Colonic mucosa (tissue), 4 donors: ENCODE data around the gene ARL14. TPM values are rescaled to one million over a fixed set of nuclear protein-coding genes. Genes with fewer than 3 reads are reported as not detected.

ENCODE experiments used
- DNase-seq: peaks from one replicate; pipeline ENCODE4 v3.0.0-alpha.2; 2020
- H3K27ac ChIP-seq: fragments of 200-600 bp; one replicate; pipeline ENCODE4 v1.8.0; 2021
- H3K27me3 ChIP-seq: fragments of 200-600 bp; one replicate; pipeline ENCODE4 v1.8.0; 2021
- H3K36me3 ChIP-seq: fragments of 200-600 bp; one replicate; pipeline ENCODE4 v1.8.0; 2021
- H3K4me1 ChIP-seq: fragments of 200-600 bp; one replicate; pipeline ENCODE4 v1.8.0; 2021; ENCODE audit warnings: mild to moderate bottlenecking
- H3K4me3 ChIP-seq: fragments of 200-600 bp; one replicate; pipeline ENCODE4 v1.8.0; 2021
- H3K9ac ChIP-seq, 2 donors: one replicate each; pipeline ENCODE4 v1.7.0; 2013; ENCODE audit warnings: control low read depth in 2 of 2, low read depth in 2 of 2, low read length in 2 of 2
- H3K9me3 ChIP-seq: fragments of 200-600 bp; one replicate; pipeline ENCODE4 v1.8.0; 2021
- intact Hi-C: fragments of 100-400 bp; cut with DNase I; formaldehyde crosslinking; loops from one replicate; pipeline ENCODE4 v1.14.1; 2022
- total RNA-seq, 2 donors: library from RNA; stranded (reverse); fragmentation: NEBNext Ultra II Directional in 1 of 2; extraction: Animal tissue kit (Norgen Biotek cat#: 25700) in 1 of 2; gene quantifications; one replicate each; pipeline ENCODE4 v1.2.1, GENCODE V29; 2021
- TF ChIP-seq, protein P1 (sequence below): fragments of 200-600 bp; IDR thresholded peaks from one replicate; pipeline ENCODE4 v1.8.0; 2022; ENCODE audit warnings: antibody characterized with exemption, mild to moderate bottlenecking
- donor health status: healthy.
- donor health status: DM: no; HTN: no; CAD: no.
- donor health status: DM: no; HTN: no; CAD: no.

Gene ARL14
- total RNA-seq, 2 donors from 2014 or later = 17.6 to 44.1 TPM

DNA sequence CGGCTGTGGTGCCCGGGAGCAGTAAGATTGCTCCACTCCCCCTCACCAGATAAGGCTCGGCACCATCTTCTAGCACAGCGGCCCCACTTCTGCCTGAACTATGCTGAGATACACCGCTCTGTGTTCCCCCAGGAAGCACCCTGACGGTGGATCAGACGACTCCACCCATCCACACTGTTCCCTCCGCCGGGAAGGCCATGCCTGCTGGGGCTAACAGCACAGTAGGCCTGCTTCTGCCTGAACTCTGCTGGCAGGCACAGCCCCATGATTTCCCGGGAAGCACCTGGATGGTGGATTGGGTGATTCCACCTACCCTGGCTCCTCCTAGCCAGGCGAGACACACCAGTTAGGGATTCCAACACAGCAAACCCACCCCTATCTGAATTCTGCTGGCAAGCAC, 42.8 kb downstream of the ARL14 start:
- Histone ChIP-seq H3K9me3 (no peaks in the 10 kb centered on the region), H3K27me3 (no peaks in the 10 kb centered on the region), H3K4me3 (no peak overlapping the region), H3K9ac (no peak overlapping the region), H3K4me1 (no peaks in the 10 kb centered on the region), H3K36me3 (no peaks in the 10 kb centered on the region), H3K27ac (no peak overlapping the region)
- no peak for DNase-seq
- TF ChIP-seq, protein P1, sequence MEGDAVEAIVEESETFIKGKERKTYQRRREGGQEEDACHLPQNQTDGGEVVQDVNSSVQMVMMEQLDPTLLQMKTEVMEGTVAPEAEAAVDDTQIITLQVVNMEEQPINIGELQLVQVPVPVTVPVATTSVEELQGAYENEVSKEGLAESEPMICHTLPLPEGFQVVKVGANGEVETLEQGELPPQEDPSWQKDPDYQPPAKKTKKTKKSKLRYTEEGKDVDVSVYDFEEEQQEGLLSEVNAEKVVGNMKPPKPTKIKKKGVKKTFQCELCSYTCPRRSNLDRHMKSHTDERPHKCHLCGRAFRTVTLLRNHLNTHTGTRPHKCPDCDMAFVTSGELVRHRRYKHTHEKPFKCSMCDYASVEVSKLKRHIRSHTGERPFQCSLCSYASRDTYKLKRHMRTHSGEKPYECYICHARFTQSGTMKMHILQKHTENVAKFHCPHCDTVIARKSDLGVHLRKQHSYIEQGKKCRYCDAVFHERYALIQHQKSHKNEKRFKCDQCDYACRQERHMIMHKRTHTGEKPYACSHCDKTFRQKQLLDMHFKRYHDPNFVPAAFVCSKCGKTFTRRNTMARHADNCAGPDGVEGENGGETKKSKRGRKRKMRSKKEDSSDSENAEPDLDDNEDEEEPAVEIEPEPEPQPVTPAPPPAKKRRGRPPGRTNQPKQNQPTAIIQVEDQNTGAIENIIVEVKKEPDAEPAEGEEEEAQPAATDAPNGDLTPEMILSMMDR = no peak
- intact Hi-C loops = no loop called here

DNA sequence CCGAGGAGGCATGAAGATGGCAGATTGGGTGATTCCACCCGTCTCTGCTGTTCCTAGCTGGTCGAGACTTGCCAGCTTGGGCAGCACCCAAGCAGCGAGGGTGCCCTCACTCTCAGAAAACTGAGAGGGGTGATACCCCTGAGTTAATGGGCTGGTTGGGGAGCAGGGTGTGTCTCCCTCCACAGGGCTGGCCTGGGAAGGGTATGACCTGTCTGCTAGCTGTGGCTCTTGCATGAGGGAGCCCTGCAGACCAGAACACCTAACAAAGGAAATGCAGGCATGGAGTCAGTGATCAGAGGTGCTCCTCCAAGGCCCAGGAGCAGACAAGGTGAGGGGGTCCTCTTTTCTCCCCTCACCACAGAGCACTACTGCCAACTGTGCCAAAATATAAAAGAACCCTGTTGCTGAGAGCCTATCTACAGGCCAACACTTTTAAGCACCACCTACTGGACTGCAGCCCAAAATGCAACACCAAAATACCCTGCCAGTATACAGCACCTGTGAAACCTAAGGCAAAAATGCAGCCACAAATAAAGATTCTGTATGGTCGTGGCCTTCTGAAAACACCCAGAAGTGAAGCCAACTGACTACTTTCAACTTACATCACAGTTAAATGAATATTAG, 43.3 kb downstream of the ARL14 start:
- intact Hi-C loops = no loop called here
- TF ChIP-seq, protein P1 = no peak
- Histone ChIP-seq H3K9ac (no peak overlapping the region), H3K9me3 (no peaks in the 10 kb centered on the region), H3K4me1 (no peaks in the 10 kb centered on the region), H3K4me3 (no peak overlapping the region), H3K36me3 (no peaks in the 10 kb centered on the region), H3K27ac (no peak overlapping the region), H3K27me3 (no peaks in the 10 kb centered on the region)
- no peak for DNase-seq

- H3K4me1 ChIP-seq = no peaks in the 10 kb centered on the region
- H3K27me3 ChIP-seq = no peaks in the 10 kb centered on the region
- no peak overlapping the region for H3K27ac ChIP-seq
- no peak for DNase-seq
- H3K9ac ChIP-seq = no peak overlapping the region
- no peaks in the 10 kb centered on the region for H3K36me3 ChIP-seq
- TF ChIP-seq, protein P1 = no peak
- no peak overlapping the region for H3K4me3 ChIP-seq
- H3K9me3 ChIP-seq = no peaks in the 10 kb centered on the region
- intact Hi-C loops = no loop called here
These were observed 45.4 kb downstream of the ARL14 start for GRCh38 chr3:160722331-160722730.

GRCh38 chr3:160725338-160725737, 48.4 kb downstream of the ARL14 start:
- H3K9ac ChIP-seq = no peak overlapping the region
- no peak overlapping the region for H3K27ac ChIP-seq
- no peak for DNase-seq
- no peak overlapping the region for H3K4me3 ChIP-seq
- no peaks in the 10 kb centered on the region for H3K36me3 ChIP-seq
- intact Hi-C loops = no loop called here
- no peaks in the 10 kb centered on the region for H3K4me1 ChIP-seq
- H3K9me3 ChIP-seq = no peaks in the 10 kb centered on the region
- TF ChIP-seq, protein P1 = no peak
- H3K27me3 ChIP-seq = no peaks in the 10 kb centered on the region

Other genes with a start within 250 kb of the ARL14 start
- 10 to 100 TPM in 1 of 2 donors, 1 to 10 TPM in 1; 7.5 to 16.6 TPM for gene TRIM59, start 227.4 kb upstream of the ARL14 start, total RNA-seq
- 10 to 100 TPM; 41.6 to 60.6 TPM for gene KPNA4, start 111.6 kb upstream of the ARL14 start, total RNA-seq
- gene PPM1L, start 79.1 kb downstream of the ARL14 start, total RNA-seq = 10 to 100 TPM; 15.0 to 15.6 TPM